ENCODE measurements around the gene ADAMTSL3.

GRCh38 chr15:83665480-83665879 is 11.6 kb downstream of the ADAMTSL3 start:
- no peak for TF ChIP-seq ZNF274 (IDR thresholded peaks at IDR 0.05; ENCODE audit: low read depth, low read length)
- no peak for TF ChIP-seq YY1 (IDR thresholded peaks at IDR 0.05; ENCODE audit: insufficient read depth, insufficient read length)
